Neutrophil (primary cell): ENCODE measurements around the gene PLXNB2.

ENCODE experiments used
- H3K27ac ChIP-seq: fragments of 200-600 bp; sonication (generic); 2 replicates; pipeline ENCODE4 v1.5.1; 2016; ENCODE audit warnings: mild to moderate bottlenecking, moderate library complexity
- H3K27me3 ChIP-seq: fragments of 200-600 bp; sonication (generic); 2 replicates; pipeline ENCODE4 v1.6.0; 2016; ENCODE audit warnings: mild to moderate bottlenecking
- H3K36me3 ChIP-seq: fragments of 200-600 bp; sonication (generic); 2 replicates; pipeline ENCODE4 v1.5.1; 2017
- H3K4me1 ChIP-seq, 2 experiments: fragments of 200-600 bp in 1 of 2; sonication (generic) in 1 of 2; 1 replicate in 1 of 2; 2 replicates in 1 of 2; pipeline versions ENCODE4 v1.5.1 to v1.6.1; 2013 to 2016; ENCODE audit warnings: low read depth in 1 of 2, low read length in 1 of 2, mild to moderate bottlenecking in 1 of 2, moderate library complexity in 1 of 2; ENCODE audit not compliant: control insufficient read depth in 1 of 2, insufficient read depth in 1 of 2
- H3K4me3 ChIP-seq, 2 experiments: fragments of 200-600 bp in 1 of 2; sonication (generic) in 1 of 2; 1 replicate in 1 of 2; 2 replicates in 1 of 2; pipeline ENCODE4 v1.5.1; 2013 to 2016; ENCODE audit warnings: low read depth in 1 of 2, low read length in 1 of 2, mild to moderate bottlenecking in 1 of 2, moderate library complexity in 1 of 2
- H3K9me3 ChIP-seq: fragments of 200-600 bp; sonication (generic); 2 replicates; pipeline ENCODE4 v1.5.1; 2016
- CTCF ChIP-seq: fragments of 200-600 bp; sonication (generic); IDR thresholded peaks from 2 replicates; pipeline ENCODE4 v1.5.1; 2016; ENCODE audit warnings: antibody characterized with exemption

The PLXNB2 gene

GRCh38 chr22:50318356-50318697 lies 10.9 kb upstream of the PLXNB2 start:
- H3K27ac ChIP-seq: no peak overlapping the region
- peaks cover 31% of the 10 kb centered on the region for H3K27me3 ChIP-seq
- TF ChIP-seq CTCF: no peak
- H3K9me3 ChIP-seq: no peaks in the 10 kb centered on the region
- no peaks in the 10 kb centered on the region for H3K36me3 ChIP-seq
- no peak overlapping the region for H3K4me3 ChIP-seq
- H3K4me1 ChIP-seq: peaks cover 0 to 4% of the 10 kb centered on the region in 2 experiments

- H3K4me3 ChIP-seq: no peak overlapping the region
- peaks cover 0 to 4% of the 10 kb centered on the region in 2 experiments for H3K4me1 ChIP-seq
- H3K27me3 ChIP-seq: peaks cover 34% of the 10 kb centered on the region
- no peak overlapping the region for H3K27ac ChIP-seq
- H3K36me3 ChIP-seq: no peaks in the 10 kb centered on the region
- H3K9me3 ChIP-seq: no peaks in the 10 kb centered on the region
- TF ChIP-seq CTCF: no peak
These were observed 10.2 kb upstream of the PLXNB2 start for GRCh38 chr22:50317674-50318073.

- H3K27ac ChIP-seq: no peak overlapping the region
These were observed 9.7 kb upstream of the PLXNB2 start for GRCh38 chr22:50317178-50317577.

GRCh38 chr22:50316114-50317065 lies 8.9 kb upstream of the PLXNB2 start:
- no peak overlapping the region for H3K4me3 ChIP-seq
- no peaks in the 10 kb centered on the region for H3K36me3 ChIP-seq
- no peak overlapping the region for H3K27ac ChIP-seq
- H3K4me1 ChIP-seq: peaks cover 0 to 4% of the 10 kb centered on the region in 2 experiments
- peaks cover 41% of the 10 kb centered on the region for H3K27me3 ChIP-seq
- H3K9me3 ChIP-seq: no peaks in the 10 kb centered on the region
- TF ChIP-seq CTCF: no peak

More at GRCh38 chr22:50317178-50317577, 9.7 kb upstream of the PLXNB2 start:
- Histone ChIP-seq H3K4me1 (peaks cover 0 to 4% of the 10 kb centered on the region in 2 experiments), H3K9me3 (no peaks in the 10 kb centered on the region), H3K4me3 (no peak overlapping the region), H3K27me3 (peaks cover 34% of the 10 kb centered on the region), H3K36me3 (no peaks in the 10 kb centered on the region)
- TF ChIP-seq CTCF: no peak

- H3K27me3 ChIP-seq: peaks cover 48% of the 10 kb centered on the region
- no peak overlapping the region for H3K4me3 ChIP-seq
- no peaks in the 10 kb centered on the region for H3K9me3 ChIP-seq
- no peak overlapping the region for H3K27ac ChIP-seq
- H3K36me3 ChIP-seq: no peaks in the 10 kb centered on the region
- TF ChIP-seq CTCF: no peak
- peaks cover 0 to 4% of the 10 kb centered on the region in 2 experiments for H3K4me1 ChIP-seq
These were observed 8.1 kb upstream of the PLXNB2 start for GRCh38 chr22:50315289-50316113.
